NCI-H345 treated with DMSO at 0.1 percent for 48 hours (cell line): Measurements from ENCODE around the gene REM2.
A peak's percentile ranks its signal among the peaks of the same experiment; 100 is the strongest.
"Not testable (repeated sequence)": the region's sequence is repeated elsewhere in the genome, so short reads cannot be mapped to it uniquely, and the experiment has no call there.

Source experiments
- DNase-seq: peaks from one replicate; lab custom pipeline; 2025; ENCODE audit not compliant: unreplicated experiment; lab: John Stamatoyannopoulos, UW

Gene REM2

DNA sequence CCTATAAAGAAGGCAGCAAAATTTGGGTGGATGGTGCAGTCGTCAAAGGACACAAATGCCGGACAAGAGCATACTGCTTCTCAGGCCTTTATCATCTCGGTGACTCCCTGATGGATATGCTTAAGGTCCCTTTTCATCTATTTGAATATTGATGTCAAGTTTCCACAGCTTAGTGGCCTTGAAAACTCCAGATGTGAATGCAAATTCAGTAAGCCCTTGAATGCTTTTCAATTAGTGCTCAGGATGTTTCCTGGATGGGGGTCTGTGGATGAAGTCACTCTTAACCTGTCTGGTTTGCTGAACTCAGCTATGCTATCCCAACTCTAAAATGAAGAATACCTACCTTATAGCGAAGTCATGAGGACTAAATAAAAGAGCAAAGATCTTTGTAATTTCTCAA lies 10.7 kb downstream of the REM2 start:
- DNase-seq = no peak

DNA sequence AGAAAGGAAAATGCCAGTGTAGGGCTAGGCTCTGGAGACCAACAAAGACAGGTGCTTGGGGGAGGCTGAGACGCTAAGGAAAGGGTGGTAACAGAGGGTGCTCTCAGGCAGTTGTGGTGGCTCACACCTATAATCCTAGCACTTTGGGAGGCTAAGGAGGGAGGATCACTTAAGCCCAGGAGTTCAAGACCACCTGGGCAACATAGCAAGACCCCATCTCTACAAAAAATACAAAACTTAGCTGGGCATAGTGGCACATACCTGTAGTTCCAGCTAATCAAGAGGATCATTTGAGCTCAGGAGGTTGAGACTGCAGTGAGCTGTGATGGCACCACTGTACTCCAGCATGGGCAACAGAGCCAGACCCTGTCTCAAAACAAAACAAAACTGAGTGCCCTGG lies 12.4 kb downstream of the REM2 start:
- no peak for DNase-seq

DNA sequence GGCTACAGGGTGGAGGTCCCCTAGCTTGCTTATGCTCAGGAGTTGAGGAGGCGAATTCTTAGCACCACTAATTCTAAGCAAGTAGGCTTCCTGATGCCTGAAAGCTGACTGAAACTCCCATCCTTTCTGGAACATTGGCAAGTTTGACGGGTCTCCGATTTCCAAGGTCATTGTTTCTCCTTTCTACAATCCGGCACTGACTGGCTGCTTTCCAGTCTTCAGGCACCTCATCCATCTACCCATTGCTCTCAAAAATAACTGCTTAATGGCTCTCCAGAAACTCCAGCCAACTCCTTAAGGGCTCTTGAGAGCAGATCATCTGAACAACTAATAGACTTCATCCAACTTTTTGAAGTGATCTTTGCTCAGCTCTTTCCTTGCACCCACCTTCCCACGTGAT lies 13.3 kb downstream of the REM2 start:
- DNase-seq = no peak

DNA sequence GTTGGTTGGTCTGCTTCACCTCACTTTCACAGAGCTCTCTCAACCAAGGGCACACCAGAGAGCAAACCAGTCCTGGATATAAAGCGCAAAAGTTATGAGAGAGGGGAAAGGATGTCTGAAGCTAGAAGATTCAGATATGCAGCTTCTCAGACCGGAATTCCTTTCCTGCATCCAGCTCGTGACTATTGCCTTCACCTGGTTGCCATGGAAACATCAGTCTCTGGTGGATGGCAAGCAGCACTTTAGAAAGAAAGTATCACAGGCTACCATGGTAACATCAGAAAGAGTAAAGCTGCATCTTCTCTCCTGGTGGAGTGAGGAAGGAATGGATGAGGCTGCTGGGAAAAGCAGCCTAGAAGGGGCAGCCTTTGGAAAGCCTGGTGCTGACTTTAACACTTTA lies 13.7 kb downstream of the REM2 start:
- DNase-seq = no peak

DNA sequence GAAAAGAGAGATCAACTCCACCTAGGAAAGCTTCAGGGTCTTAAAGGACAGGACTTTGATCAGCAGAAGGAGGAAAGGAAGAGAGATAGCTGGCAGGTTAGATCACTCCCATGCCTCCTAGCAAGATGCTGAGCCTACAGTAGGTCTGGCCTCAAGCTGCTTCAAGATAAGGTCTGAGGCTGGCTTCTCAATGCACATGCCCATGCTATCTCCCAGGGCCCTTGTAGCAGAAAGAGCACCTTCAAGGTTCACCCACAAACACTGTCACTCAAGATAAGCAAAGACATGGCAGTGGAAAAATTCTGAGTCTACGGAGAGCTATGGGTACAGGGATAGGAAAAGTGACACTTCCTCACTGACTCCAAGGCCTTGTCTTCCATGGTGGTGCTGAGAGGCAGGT lies 14.3 kb downstream of the REM2 start:
- DNase-seq = no peak

DNA sequence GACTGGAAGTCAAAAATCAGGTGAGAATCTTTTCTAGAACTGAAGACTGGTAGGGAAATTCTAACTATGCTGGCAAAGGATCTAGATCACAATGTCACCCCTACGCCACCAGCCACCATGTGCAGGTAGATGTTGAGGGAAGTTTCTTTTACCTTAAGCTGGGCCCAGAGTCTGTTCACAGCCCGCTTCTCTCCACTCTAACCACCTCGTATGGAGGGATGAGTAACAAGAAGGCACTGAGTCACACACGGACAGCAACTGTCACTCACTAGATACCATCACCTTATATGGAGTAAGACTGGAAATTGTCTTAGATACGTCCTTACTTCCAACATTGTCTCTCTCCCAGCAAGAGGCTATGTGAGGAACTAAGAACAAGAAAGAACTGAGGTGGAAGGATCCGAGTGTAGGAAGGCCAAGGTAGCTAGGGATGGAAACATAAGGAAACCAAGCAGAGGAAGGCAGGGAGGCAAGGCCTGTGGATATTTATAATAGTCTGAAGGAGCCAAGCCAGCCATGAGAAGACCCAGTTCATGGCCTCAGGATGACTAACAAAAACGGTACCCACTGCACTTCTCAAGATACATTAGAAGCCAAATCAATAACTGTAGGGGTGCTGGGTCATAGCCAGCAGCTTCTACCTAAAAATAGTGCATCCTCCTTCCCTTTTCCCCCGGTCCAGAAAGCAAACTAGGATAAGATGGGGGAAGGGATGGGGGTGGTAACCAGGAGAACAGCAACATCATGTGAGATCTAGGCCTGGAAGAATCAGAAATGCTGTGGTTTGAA lies 15.5 kb downstream of the REM2 start:
- no peak for DNase-seq

DNA sequence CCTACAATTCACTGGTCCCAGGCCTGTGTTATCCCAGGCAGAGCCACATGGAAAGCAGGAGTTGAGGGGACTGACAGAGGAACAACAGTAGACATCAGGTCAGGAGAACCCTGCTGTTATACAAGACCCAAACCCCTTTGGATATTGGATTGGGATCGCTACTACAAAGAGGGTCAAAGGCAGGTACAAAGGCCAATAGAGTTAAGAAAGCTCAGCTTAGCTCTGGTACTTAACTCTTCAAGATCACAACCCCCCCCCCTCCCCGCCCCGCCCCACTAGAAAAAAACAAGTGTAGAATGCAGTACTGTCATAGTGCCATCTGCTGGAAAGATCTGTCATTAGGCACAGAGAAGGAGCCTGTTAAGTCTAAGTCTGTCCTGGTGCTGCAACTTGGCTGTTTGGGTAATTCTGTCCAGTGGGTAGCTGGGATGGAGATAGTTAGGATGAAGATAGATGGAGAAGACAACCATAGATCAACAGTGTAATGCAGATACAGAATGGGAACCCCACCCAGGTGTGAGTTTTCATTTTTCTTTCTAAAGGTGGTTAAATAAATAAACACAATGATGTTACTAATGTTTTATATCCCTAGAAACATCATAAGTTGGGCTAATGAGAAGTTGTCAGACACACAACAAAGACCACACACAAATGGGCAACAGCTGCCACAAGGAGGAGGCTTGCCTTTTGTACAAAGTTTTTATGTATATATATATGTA lies 17.2 kb downstream of the REM2 start:
- peak; percentile 56 for DNase-seq

DNA sequence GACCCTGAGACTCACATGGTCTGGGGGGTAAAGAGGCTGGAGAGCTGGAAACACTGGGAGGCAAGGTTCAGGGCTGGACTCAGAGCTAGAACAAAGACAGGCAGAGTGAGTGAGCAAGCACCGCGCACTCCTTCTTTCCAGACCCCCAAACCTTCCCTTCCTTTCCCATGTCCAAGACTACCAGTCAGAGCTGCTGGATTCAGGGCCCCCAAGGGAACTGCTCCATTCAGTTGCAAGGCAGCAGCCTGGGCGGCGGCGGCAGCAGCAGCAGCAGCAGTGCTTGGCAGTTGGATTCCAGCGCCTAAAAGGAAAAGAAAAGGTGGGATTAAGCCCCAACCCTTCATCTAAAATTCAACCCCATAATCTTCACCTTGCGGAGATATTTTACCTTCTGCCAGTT lies 18.8 kb downstream of the REM2 start:
- no peak for DNase-seq

DNA sequence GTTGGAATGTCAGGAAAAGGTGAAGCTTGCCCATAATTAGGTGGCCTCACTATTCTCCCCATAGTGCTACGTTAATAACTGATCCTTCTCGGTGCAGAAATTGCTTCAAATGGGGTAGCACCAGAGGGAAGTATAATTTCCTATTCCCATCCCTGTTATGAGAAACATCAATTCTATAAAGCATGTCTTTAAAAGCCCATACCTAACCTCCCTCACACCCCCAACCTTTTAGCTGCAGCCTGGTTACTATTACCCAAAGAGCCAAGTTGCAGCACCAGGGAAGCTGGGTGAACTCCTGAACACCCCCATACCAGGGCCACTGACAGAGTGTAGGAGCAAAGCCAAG lies 20.7 kb downstream of the REM2 start:
- DNase-seq = no peak

DNA sequence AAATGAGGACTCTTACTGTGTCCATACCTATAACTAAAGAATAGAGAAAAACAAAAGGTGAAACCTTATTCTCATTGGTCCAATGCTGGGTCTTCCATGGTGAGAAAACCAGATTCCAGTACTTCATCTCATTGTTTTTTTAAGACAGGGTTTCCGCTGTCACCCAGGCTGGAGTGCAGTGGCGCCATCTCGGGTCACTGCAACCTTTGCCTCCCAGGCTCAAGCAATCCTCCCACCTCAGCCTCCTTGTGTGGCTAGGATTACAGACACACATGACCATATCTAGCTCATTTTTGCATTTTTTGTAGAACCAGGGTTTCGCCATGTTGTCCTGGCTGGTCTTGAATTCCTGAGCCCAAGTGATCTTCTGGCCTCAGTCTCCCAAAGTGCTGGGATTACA lies 22.6 kb downstream of the REM2 start:
- DNase-seq = no peak

DNA sequence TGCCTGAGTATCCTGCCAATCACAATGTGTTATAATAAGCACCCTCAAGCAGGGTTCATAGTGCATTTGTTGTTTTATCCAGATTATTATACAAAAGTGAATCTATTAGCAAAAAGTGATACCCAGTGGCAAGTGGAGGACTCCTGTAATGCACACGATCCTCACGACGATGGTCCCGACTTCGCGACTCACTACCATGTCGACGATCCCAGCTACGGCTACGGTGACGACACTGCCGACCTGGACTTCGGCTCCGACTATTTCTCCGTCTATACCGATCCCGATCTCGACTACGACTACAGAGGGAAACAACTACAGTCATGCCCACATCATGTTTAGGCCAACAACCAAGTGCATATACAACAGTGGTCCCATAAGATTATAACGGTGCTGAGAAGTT lies 23.1 kb downstream of the REM2 start:
- no peak for DNase-seq

DNA sequence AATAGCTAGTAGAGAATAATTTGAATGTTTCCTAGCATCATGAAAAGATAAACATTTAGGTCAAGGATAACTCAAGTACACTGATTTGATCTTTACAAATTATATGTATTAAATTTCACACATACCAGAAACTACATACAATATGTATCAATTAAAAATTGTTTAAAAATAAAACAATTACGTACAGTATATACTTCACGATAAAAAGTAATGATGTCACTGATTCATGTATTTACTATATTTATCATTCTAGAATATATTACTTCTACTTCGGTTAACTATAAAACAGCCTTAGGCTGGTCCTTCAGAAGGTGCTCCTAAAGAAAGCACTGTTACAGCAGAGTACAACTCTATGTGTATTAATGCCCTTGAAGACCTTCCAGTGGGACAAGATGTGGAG lies 24.4 kb downstream of the REM2 start:
- no peak for DNase-seq

DNA sequence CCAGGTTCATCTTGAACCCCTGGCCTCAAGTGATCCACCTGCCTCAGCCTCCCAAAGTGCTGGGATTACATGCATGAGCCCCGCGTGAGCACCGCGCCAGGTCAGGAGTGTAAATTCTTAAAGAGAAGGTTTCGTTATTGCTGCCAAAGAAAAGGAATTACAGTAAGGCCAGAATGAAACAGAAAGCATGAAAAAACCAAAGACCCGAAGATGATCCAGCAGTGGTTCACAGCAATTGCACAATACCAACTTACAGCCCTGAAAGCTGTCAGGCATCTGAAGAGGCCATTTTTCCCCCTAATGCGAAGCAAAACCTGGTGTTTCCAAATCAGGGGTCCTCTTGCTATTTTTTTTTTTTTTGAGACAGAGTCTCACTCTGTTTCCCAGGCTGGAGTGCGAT lies 25.6 kb downstream of the REM2 start:
- no peak for DNase-seq

DNA sequence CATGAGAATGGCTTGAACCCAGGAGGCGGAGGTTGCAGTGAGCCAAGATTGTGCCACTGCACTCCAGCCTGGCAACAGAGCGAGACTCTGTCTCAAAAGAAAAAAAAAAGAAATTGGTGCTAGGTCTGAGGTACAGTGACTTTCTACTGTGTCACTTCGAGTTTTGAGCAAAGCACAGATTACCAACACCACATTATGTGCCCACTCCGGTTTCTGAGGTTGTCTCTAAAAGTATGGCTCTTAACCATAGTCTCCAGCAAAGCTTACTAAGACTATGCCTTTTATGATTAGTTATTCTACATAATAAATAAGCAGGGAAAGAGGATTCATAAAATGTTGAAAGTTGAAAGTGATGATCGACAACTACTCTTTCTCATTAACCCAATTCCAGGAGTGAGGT lies 27.9 kb downstream of the REM2 start:
- no peak for DNase-seq

DNA sequence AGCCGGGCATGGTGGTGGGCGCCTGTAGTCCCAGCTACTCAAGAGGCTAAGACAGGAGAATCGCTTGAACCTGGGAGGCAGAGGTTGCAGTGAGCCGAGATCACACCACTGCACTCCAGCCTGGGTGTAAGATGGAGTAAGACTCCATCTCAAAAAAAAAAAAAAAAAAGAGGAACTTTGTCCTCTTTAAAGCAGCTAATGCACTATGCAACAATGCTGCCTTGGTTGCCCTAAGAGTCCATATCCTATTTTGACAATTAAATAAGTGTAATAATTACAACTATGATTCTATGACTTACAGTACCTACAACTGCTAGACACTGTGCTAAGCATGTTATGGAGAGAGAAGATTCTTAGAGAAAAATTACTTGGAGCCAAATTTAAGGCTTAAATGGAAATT lies 31.8 kb downstream of the REM2 start:
- DNase-seq = not testable (repeated sequence)

DNA sequence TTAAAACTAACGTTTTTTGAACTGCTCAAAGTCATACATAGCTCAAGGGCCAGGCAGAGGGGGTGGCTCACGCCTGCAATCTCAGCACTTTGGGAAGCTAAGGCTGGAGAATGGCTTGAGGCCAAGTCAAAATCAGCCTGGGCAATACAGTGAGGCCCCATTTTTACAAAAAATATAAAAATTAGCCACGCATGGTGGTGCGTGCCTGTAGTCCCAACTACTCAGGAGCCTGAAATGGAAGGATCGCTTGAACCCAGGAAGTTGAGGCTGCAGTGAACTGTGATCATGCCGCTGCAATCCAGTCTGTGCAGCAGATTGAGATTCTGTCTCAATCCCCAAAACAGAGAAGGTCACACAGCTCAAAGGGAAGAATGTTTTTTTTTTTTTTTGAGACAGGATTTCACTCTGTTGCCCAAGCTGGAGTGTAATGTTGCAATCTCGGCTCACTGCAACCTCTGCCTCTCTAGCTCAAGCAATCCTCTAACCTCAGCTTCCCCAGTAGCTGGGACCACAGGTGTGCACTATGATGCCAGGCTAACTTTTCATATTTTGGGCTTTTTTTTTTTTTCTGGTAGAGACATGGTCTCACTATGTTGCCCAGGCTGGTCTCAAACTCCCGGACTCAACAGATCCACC lies 33.0 kb downstream of the REM2 start:
- DNase-seq = no peak

DNA sequence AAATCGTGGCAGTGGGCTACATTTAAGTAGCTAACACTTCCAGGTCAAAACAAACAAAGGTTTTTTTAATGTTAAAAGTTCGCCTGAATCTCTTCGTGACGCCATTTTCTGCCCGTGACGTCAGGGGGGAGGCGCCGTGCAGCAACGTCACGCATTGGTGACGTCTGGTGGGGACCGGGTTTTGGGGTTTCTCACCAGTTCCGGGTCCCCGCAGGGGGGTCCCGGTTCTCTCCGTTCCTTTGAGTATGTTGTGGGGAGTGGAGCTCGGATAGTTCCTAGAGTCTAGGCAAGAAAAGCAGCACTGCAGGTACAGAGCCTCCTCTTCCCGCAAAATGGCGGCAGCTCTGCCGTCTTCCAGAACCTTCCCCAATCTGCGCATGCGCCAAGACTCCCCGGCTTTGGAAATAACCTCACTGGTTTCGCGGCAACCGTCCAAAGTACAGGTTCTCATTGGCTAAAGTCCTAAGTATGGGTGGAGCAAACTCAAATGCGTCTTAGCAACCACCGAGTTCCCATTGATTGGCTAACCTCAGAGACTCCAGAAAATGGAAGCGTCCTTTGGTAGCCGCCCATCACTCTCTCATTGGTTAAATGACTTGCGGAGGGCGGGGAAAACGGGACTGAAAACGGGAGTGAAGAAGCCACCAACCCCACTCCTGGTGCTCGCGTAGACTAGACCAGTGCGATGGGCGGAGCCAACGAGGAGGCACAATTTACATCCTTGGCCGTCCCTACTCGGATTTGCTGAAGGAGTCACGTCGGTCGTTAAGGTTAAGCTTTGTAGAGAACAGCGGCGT lies 36.0 kb downstream of the REM2 start, which contains the start of gene RBM23:
Gene RBM23 (minus strand): TSS at position 346 of the 797 bp plus-strand sequence.
- DNase-seq = peak; percentile 100

DNA sequence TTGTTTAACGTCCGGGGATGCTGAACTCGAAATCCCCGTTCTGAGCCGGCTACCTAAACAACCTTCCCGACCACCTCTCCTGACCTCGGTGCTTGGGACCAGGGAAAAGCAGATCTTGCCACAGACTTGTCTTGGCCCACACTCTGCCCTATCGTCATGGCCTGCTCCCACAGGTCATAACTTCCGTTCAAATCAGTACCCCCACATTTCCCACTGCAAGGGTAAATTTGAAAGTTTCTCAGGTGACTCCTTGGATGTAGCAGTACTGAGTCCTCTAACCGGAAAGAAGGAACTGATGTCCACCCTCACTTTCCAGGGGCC lies 36.5 kb downstream of the REM2 start:
- DNase-seq = no peak

DNA sequence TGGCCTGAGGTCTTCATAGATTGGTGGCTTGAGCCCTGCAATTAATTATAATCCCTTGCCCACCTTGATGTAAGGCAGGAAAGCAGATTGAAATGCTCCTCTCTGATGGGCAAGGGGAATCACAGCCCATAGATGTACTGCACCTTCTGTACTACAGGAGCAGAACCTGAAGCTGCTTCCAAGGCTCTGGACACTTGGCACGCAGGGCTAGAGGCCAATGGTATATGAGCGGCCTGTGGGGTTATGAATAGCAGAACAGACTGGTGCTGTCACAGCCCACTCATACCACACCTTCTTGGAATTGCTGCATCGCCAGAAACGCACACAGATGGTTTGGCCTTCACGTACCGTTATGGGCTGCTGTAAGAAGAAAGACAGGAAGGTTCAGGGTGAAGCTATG lies 37.7 kb downstream of the REM2 start:
- DNase-seq = no peak

DNA sequence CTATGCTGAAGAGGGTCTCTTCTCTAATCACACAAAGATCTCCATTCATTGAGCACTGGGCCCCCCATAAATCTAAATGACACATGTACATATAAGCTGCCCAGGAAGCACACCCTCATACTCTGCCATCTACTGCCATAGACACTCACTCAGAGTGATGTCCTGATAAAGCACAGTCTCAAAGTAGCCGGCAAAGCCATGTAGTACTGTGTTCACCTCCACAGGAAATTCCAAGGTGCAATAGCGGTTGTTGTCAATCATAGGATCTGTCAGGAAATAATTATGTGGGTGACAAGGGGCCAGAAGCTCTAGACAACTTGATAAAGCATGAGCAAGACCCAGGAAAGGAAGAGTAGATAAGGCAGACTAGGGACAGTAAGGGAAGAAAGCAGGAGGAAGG lies 39.3 kb downstream of the REM2 start:
- no peak for DNase-seq

DNA sequence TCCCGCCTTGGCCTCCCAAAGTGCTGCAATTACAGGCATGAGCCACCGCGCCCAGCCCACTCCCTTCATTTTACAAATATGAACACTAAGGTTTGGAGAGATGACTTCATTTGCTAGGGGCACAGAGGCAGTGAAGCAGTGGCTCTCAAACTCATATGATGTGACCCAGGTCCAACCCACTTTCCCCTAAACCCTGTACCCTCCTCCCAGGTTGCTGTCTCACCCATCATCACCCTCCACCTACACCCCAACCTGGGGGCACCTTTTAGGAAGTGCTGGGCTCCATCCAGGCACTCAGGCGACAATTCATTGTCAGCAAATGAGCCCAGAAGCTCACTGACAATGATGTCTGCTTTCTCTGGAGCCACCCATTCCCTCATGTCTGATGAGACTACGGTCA lies 40.7 kb downstream of the REM2 start:
- no peak for DNase-seq

DNA sequence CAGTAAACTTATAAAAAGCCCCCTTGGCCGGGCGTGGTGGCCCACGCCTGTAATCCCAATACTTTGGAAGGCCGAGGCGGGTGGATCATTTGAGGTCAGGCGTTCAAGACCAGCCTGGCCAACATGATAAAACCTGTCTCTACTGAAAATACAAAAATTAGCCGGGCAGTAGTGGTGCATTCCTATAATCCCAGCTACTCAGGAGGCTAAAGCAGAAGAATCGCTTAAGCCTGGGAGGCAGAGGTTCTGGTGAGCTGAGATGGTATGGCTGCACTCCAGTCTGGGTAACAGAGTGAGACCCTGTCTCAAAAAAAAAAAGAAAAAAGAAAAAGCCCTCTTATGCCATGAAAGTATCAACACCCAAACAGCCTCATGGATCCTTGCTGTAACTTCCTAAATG lies 42.5 kb downstream of the REM2 start:
- no peak for DNase-seq
